ENCODE results near the gene STAM2.
"Not testable (repeated sequence)": the region's sequence is repeated elsewhere in the genome, so short reads cannot be mapped to it uniquely, and the experiment has no call there.

STAM2 gene

DNA sequence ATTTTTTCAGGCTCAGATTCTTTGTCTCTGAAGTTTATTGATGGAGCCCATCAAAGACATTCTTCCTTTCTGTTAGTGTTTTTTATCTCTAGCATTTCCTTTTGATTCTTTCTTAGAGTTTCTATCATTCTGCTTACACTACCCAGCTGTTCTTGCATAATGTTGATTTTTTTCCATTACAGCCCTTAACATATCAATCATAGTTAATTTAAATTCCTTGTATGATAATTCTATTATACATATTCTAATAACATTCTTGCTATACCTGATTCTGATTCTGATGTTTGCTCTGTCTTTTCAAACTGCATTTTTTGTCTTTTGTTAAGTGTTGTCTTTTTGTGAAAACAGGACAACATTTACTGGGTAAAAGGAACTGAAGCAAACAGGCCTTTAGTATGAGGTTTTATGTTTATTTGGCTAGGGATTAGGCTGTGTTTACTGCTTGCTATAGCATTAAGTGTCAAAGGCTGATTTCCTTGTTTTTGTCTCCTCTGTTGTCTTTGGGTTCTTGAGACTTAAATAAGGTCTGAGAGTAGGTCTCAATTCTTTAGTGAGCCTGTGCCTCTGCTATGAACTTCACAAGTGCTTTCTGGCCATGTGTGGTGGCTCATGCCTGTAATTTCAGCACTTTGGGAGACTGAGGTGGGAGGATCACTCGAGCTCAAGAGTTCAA, 8.0 kb upstream of the STAM2 start:
- Histone ChIP-seq H3K36me3 (ENCODE audit: insufficient read depth, low read length) (no peaks in the 10 kb centered on the region), H3K9me3 (ENCODE audit: insufficient read depth, low read depth, low read length) (no peaks in the 10 kb centered on the region), H3K79me2 (ENCODE audit: insufficient read depth, low read length) (no peaks in the 10 kb centered on the region), H3K9ac (ENCODE audit: low read depth, low read length, poor library complexity, severe bottlenecking) (no peak overlapping the region), H3K4me3 (ENCODE audit: low read length, poor library complexity, severe bottlenecking) (no peak overlapping the region), H4K20me1 (ENCODE audit: insufficient read depth, low read length, poor library complexity, severe bottlenecking) (no peaks in the 10 kb centered on the region), H3F3A (ENCODE audit: low read depth) (no peaks in the 10 kb centered on the region), H3K4me1 (ENCODE audit: insufficient read depth, low read length, poor library complexity, severe bottlenecking) (no peaks in the 10 kb centered on the region), H3K4me2 (ENCODE audit: low read depth, low read length, poor library complexity, severe bottlenecking) (no peak overlapping the region), H3K9me2 (replicated peaks; ENCODE audit: low read depth, low read length) (no peaks in the 10 kb centered on the region), H3K27me3 (ENCODE audit: insufficient read depth, low read length, poor library complexity, severe bottlenecking) (no peaks in the 10 kb centered on the region), H2AFZ (ENCODE audit: low read length) (no peak overlapping the region)
- TF ChIP-seq, protein P1, sequence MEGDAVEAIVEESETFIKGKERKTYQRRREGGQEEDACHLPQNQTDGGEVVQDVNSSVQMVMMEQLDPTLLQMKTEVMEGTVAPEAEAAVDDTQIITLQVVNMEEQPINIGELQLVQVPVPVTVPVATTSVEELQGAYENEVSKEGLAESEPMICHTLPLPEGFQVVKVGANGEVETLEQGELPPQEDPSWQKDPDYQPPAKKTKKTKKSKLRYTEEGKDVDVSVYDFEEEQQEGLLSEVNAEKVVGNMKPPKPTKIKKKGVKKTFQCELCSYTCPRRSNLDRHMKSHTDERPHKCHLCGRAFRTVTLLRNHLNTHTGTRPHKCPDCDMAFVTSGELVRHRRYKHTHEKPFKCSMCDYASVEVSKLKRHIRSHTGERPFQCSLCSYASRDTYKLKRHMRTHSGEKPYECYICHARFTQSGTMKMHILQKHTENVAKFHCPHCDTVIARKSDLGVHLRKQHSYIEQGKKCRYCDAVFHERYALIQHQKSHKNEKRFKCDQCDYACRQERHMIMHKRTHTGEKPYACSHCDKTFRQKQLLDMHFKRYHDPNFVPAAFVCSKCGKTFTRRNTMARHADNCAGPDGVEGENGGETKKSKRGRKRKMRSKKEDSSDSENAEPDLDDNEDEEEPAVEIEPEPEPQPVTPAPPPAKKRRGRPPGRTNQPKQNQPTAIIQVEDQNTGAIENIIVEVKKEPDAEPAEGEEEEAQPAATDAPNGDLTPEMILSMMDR (conservative IDR thresholded peaks at IDR 0.05; ENCODE audit: low read length): no peak
- no peak for TF ChIP-seq EZH2phosphoT487 (IDR thresholded peaks at IDR 0.05; ENCODE audit: borderline replicate concordance)

DNA sequence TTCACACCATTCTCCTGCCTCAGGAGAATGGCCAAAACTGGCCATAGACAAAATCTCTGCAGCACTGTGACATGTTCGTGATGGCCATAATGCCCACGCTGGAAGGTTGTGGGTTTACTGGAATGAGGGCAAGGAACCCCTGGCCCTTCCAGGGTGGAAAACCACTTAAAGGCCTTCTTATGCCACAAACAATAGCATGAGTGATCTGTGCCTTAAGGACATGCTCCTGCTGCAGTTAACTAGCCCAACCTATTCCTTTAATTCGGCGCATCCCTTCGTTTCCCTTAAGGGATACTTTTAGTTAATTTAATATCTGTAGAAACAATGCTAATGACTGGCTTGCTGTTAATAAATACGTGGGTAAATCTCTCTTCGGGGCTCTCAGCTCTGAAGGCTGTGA, 2.1 kb upstream of the STAM2 start:
- H3K9ac ChIP-seq (ENCODE audit: low read depth, low read length, poor library complexity, severe bottlenecking); H3K27me3 ChIP-seq (ENCODE audit: insufficient read depth, low read length, poor library complexity, severe bottlenecking); H2AFZ ChIP-seq (ENCODE audit: low read length); H3K9me3 ChIP-seq (ENCODE audit: insufficient read depth, low read depth, low read length); H3K9me2 ChIP-seq (replicated peaks; ENCODE audit: low read depth, low read length); H3K36me3 ChIP-seq (ENCODE audit: insufficient read depth, low read length); H3K4me3 ChIP-seq (ENCODE audit: low read length, poor library complexity, severe bottlenecking); H4K20me1 ChIP-seq (ENCODE audit: insufficient read depth, low read length, poor library complexity, severe bottlenecking); H3F3A ChIP-seq (ENCODE audit: low read depth); H3K4me2 ChIP-seq (ENCODE audit: low read depth, low read length, poor library complexity, severe bottlenecking): not testable (repeated sequence)
- Histone ChIP-seq H3K4me1 (ENCODE audit: insufficient read depth, low read length, poor library complexity, severe bottlenecking) (peaks cover 18% of the 10 kb centered on the region), H3K79me2 (ENCODE audit: insufficient read depth, low read length) (peaks cover 24% of the 10 kb centered on the region)

DNA sequence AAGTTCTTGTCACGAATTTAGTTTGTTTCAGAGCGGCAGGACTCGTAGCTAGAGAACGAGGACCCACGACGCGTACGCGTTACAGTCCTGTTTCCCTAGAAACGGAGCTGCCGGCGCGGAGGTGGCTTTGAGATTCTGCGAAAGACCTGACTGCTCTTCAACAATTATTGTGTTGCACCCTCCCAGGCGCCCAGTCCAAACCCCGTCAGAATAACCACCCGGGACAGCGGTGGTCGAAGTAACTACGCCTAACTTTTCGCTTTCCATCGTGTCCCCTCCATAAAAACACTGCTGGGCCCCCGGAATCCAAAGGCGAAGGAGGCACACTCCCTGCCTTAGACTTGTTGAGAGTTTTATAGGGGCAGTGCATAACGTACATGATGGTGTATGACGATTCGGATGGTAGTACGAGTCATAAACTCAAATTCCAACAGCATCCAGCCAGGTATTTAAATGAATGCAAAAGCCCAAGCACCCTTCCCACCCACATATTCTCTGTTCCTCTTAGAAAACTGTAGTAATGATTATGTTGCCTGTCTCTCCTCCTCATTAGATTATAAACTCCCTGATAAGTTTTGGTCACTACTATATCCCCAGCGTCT, 651 bp upstream of the STAM2 start:
- H3K9ac ChIP-seq (ENCODE audit: low read depth, low read length, poor library complexity, severe bottlenecking): peak overlapping the region; percentile 78
- H4K20me1 ChIP-seq (ENCODE audit: insufficient read depth, low read length, poor library complexity, severe bottlenecking): peaks cover 2% of the 10 kb centered on the region
- peak overlapping the region; percentile 95 for H2AFZ ChIP-seq (ENCODE audit: low read length)
- H3F3A ChIP-seq (ENCODE audit: low read depth): no peaks in the 10 kb centered on the region
- no peaks in the 10 kb centered on the region for H3K9me2 ChIP-seq (replicated peaks; ENCODE audit: low read depth, low read length)
- H3K4me3 ChIP-seq (ENCODE audit: low read length, poor library complexity, severe bottlenecking): peak overlapping the region; percentile 75
- H3K4me2 ChIP-seq (ENCODE audit: low read depth, low read length, poor library complexity, severe bottlenecking): peak overlapping the region; percentile 86
- no peaks in the 10 kb centered on the region for H3K36me3 ChIP-seq (ENCODE audit: insufficient read depth, low read length)
- peaks cover 29% of the 10 kb centered on the region for H3K4me1 ChIP-seq (ENCODE audit: insufficient read depth, low read length, poor library complexity, severe bottlenecking)
- H3K27me3 ChIP-seq (ENCODE audit: insufficient read depth, low read length, poor library complexity, severe bottlenecking): no peaks in the 10 kb centered on the region
- H3K79me2 ChIP-seq (ENCODE audit: insufficient read depth, low read length): peaks cover 38% of the 10 kb centered on the region
- H3K9me3 ChIP-seq (ENCODE audit: insufficient read depth, low read depth, low read length): no peaks in the 10 kb centered on the region
- TF ChIP-seq, protein P1 (conservative IDR thresholded peaks at IDR 0.05; ENCODE audit: low read length): 0 out of 2 replicates have a peak, but pooled peaks have one; percentile 15
- no peak for TF ChIP-seq EZH2phosphoT487 (IDR thresholded peaks at IDR 0.05; ENCODE audit: borderline replicate concordance)

DNA sequence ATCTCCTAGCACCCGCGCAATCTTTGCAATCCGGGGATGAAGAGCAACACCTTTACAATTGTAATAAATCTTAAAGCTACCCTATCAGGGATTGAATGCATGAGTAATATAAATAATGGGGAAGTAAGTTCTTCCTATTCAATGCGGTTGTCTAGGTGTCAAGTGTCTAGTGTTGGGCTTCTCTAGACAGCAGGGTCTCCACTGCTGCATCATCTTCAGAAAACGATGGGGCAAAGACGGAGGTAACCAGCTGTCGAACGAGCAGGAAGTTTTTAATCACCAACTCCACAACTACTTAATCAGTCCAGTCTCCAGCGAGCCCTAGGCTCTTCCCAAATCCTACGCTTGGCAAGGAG, 573 bp downstream of the STAM2 start:
- Histone ChIP-seq H3K9me3 (ENCODE audit: insufficient read depth, low read depth, low read length) (no peaks in the 10 kb centered on the region), H3K4me2 (ENCODE audit: low read depth, low read length, poor library complexity, severe bottlenecking) (peak overlapping the region; percentile 86), H3K27me3 (ENCODE audit: insufficient read depth, low read length, poor library complexity, severe bottlenecking) (no peaks in the 10 kb centered on the region), H3K36me3 (ENCODE audit: insufficient read depth, low read length) (no peaks in the 10 kb centered on the region), H3K4me1 (ENCODE audit: insufficient read depth, low read length, poor library complexity, severe bottlenecking) (peaks cover 29% of the 10 kb centered on the region), H3K9me2 (replicated peaks; ENCODE audit: low read depth, low read length) (no peaks in the 10 kb centered on the region), H3F3A (ENCODE audit: low read depth) (no peaks in the 10 kb centered on the region), H3K79me2 (ENCODE audit: insufficient read depth, low read length) (peaks cover 46% of the 10 kb centered on the region), H4K20me1 (ENCODE audit: insufficient read depth, low read length, poor library complexity, severe bottlenecking) (peaks cover 4% of the 10 kb centered on the region), H3K4me3 (ENCODE audit: low read length, poor library complexity, severe bottlenecking) (peak overlapping the region; percentile 75), H2AFZ (ENCODE audit: low read length) (peak overlapping the region; percentile 95), H3K9ac (ENCODE audit: low read depth, low read length, poor library complexity, severe bottlenecking) (peak overlapping the region; percentile 78)
- TF ChIP-seq EZH2phosphoT487 (IDR thresholded peaks at IDR 0.05; ENCODE audit: borderline replicate concordance): no peak
- TF ChIP-seq, protein P1 (conservative IDR thresholded peaks at IDR 0.05; ENCODE audit: low read length): 0 out of 2 replicates have a peak, but pooled peaks have one; percentile 18

Measured in Loucy (cell line).